Gastrocnemius medialis (tissue), 4 donors: ENCODE results near the gene TRDMT1.

Source experiments
- CTCF ChIP-seq, 5 experiments: fragments of 450-650 bp in 3 of 5; fragments of 200-600 bp in 2 of 5; sonication (generic) in 2 of 5; IDR thresholded peaks in 4 of 5; conservative IDR thresholded peaks in 1 of 5; 1 replicate in 4 of 5; 2 replicates in 1 of 5; pipeline ENCODE4 v1.5.1; 2016 to 2019; ENCODE audit warnings: antibody characterized with exemption in 5 of 5, mild to moderate bottlenecking in 3 of 5, moderate library complexity in 3 of 5
- POLR2A ChIP-seq, 2 donors: fragments of 450-650 bp; IDR thresholded peaks; one replicate each; pipeline ENCODE4 v1.6.1; 2017; ENCODE audit warnings: antibody characterized with exemption in 2 of 2, mild to moderate bottlenecking in 2 of 2, moderate library complexity in 2 of 2

- TF ChIP-seq CTCF (IDR thresholded peaks at IDR 0.05 in 4 of 5, conservative IDR thresholded peaks at IDR 0.05 in 1 of 5) (no peak), POLR2A (IDR thresholded peaks at IDR 0.05) (no peak)
These were observed 25.4 kb upstream of the TRDMT1 start for GRCh38 chr10:17226891-17227303.
